Mononuclear cell (primary cell): ENCODE measurements around the gene RNF213. TPM values are rescaled to one million over a fixed set of nuclear protein-coding genes. Genes with fewer than 3 reads are reported as not detected.

ENCODE experiments used
- H3K27me3 ChIP-seq: 2 replicates; pipeline ENCODE4 v1.6.0; 2011; ENCODE audit warnings: low read length, control low read depth; ENCODE audit not compliant: insufficient read depth
- H3K4me1 ChIP-seq: 2 replicates; pipeline ENCODE4 v1.5.1; 2011; ENCODE audit warnings: mild to moderate bottlenecking, low read length, control low read depth; ENCODE audit not compliant: insufficient read depth
- H3K4me3 ChIP-seq: 2 replicates; pipeline ENCODE4 v1.5.1; 2011; ENCODE audit warnings: mild to moderate bottlenecking, low read length, moderate library complexity
- H3K9me3 ChIP-seq: 2 replicates; pipeline ENCODE4 v1.5.1; 2011; ENCODE audit warnings: low read depth, mild to moderate bottlenecking, control low read depth, low read length
- total RNA-seq: library from RNA; depleted of rRNA; stranded (reverse); fragments of >200 nt; gene quantifications from one replicate; pipeline ENCODE4 v1.2.3, GENCODE V29; 2012

Gene RNF213
- total RNA-seq, 1 donor: 234 TPM

- Histone ChIP-seq H3K9me3 (no peaks in the 10 kb centered on the region), H3K4me3 (no peak overlapping the region), H3K4me1 (no peaks in the 10 kb centered on the region), H3K27me3 (no peaks in the 10 kb centered on the region)
Observed at GRCh38 chr17:80371196-80371595, 110.5 kb downstream of the RNF213 start.

GRCh38 chr17:80372456-80372855 is 111.8 kb downstream of the RNF213 start:
- H3K27me3 ChIP-seq: no peaks in the 10 kb centered on the region
- H3K4me1 ChIP-seq: no peaks in the 10 kb centered on the region
- H3K4me3 ChIP-seq: no peak overlapping the region
- H3K9me3 ChIP-seq: no peaks in the 10 kb centered on the region

DNA sequence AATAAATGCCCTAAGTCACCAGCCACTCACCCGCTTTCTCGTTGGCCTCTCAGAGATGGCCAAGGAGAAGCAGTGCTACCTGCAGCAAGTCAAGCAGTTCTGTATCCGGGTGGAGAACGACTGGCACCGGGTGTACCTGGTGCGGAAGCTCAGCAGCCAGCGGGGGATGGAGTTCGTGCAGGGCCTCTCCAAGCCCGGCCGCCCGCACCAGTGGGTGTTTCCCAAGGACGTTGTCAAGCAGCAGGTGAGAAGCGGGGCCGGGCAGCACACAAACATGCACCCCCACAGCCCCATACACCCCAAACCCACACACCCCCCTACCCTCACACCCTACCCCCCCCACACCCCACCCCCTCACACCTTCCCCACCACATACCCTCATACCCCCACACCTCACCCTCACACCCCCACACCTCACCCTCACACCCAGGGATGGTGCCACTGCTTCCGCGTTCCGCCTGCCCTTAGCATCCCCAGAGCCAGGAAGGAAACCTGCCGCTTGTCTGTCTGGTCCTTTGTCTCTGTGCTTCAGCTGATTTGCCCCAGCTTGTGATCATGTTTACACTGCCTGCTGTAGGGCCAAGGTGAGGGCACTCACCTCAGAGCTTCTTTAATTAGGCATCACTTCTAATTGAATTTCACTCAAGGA is 112.4 kb downstream of the RNF213 start:
- Histone ChIP-seq H3K4me3 (no peak overlapping the region), H3K4me1 (no peaks in the 10 kb centered on the region), H3K9me3 (no peaks in the 10 kb centered on the region), H3K27me3 (no peaks in the 10 kb centered on the region)

DNA sequence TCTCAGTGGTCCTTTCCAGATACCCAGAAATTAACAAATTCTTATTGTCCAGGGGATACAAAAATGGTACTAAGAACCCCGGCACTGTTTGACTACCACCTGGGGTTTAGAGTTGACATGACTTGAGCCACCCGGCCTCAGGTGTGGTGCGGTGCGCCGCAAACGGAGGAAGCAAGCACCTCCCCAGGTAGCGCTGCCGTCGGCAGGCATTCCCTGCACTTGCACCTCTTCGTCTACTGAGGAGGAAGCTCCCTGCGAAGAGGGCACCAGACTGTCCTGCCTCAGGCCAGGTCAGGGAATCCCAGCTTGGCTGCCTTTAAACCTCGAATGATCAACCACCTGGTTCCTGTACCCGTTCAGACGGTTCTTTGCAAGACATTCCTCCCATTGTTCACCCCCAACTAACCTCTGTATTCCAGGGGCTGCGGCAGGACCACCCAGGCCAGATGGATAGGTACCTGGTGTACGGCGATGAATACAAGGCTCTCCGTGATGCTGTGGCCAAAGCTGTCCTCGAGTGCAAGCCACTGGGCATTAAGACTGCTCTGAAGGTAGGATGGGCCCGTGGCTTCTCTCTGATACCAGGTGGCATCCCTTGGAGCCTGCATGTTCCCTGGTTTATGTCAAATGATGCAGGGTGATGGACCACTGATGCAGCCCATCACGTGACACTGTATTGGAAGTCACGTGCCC is 113.5 kb downstream of the RNF213 start:
- Histone ChIP-seq H3K4me1 (no peaks in the 10 kb centered on the region), H3K27me3 (no peaks in the 10 kb centered on the region), H3K4me3 (no peak overlapping the region), H3K9me3 (no peaks in the 10 kb centered on the region)

- Histone ChIP-seq H3K9me3 (no peaks in the 10 kb centered on the region), H3K4me3 (no peak overlapping the region), H3K27me3 (no peaks in the 10 kb centered on the region), H3K4me1 (no peaks in the 10 kb centered on the region)
Observed at GRCh38 chr17:80374732-80375585, 114.3 kb downstream of the RNF213 start.

GRCh38 chr17:80376531-80376930 is 115.9 kb downstream of the RNF213 start:
- Histone ChIP-seq H3K4me3 (no peak overlapping the region), H3K9me3 (no peaks in the 10 kb centered on the region), H3K4me1 (no peaks in the 10 kb centered on the region), H3K27me3 (no peaks in the 10 kb centered on the region)

DNA sequence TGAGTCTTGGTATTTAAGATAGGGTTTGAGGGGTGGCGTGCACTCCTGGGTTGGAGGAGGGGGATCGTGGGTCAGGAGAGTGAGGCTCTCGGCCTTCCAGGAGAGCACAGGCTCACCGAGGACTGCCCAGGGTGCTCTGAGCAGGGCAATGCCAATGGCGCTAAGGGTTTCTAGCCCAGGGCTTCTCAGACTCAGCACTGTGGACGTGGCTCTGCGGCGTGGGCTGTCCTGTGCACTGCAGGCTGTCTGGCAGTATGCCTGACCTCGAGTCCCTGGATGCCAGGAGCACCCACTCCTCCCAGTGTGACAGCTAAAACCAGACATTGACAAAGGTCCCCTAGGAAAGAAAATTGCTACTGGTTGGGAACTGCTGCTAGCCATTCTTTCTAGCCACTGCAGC is 117.1 kb downstream of the RNF213 start:
- no peak overlapping the region for H3K4me3 ChIP-seq
- no peaks in the 10 kb centered on the region for H3K9me3 ChIP-seq
- no peaks in the 10 kb centered on the region for H3K4me1 ChIP-seq
- no peaks in the 10 kb centered on the region for H3K27me3 ChIP-seq

- H3K4me1 ChIP-seq: no peaks in the 10 kb centered on the region
- no peaks in the 10 kb centered on the region for H3K27me3 ChIP-seq
- H3K9me3 ChIP-seq: no peaks in the 10 kb centered on the region
- H3K4me3 ChIP-seq: no peak overlapping the region
Observed at GRCh38 chr17:80379348-80379747, 118.7 kb downstream of the RNF213 start.

DNA sequence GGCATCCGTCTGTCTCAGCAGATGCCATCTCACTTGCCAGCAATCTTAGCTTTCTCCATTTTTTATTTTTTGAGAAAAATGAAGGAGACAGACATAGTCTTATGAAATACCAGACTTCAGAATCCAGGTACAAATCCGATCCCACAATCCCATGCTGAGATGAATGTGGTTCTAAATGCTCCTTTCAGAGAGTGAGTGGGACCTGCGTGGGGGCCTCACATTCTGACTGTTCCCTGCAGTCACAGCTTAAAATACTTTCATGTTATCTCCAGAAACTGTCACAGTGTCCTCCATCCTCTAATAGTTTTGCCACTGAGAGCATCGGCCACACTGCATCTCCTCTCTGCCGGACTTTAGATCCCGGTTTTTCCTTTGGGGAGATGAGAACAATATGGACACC is 119.4 kb downstream of the RNF213 start:
- Histone ChIP-seq H3K4me3 (no peak overlapping the region), H3K9me3 (no peaks in the 10 kb centered on the region), H3K4me1 (no peaks in the 10 kb centered on the region), H3K27me3 (no peaks in the 10 kb centered on the region)

DNA sequence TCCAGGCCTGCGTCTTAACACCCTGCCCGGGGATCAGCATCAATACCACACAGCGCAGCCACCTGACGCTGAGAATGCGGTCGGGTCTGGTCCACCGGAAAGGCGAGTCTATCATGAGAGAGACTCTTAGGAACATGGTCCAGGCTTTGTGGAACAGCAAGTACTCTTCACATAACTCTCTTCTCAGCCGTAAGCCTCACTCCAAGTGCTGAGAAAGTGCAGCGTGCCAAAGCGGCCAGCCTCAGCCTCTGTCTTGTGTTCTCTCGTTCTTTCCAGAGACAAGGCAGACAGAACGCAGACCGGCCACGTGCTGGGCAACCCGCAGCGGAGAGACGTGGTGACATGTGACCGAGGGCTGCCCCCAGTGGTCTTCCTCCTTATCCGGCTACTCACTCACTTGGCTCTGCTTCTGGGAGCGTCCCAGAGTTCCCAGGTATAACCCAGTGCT is 119.9 kb downstream of the RNF213 start:
- no peaks in the 10 kb centered on the region for H3K27me3 ChIP-seq
- H3K9me3 ChIP-seq: no peaks in the 10 kb centered on the region
- H3K4me3 ChIP-seq: no peak overlapping the region
- no peaks in the 10 kb centered on the region for H3K4me1 ChIP-seq

DNA sequence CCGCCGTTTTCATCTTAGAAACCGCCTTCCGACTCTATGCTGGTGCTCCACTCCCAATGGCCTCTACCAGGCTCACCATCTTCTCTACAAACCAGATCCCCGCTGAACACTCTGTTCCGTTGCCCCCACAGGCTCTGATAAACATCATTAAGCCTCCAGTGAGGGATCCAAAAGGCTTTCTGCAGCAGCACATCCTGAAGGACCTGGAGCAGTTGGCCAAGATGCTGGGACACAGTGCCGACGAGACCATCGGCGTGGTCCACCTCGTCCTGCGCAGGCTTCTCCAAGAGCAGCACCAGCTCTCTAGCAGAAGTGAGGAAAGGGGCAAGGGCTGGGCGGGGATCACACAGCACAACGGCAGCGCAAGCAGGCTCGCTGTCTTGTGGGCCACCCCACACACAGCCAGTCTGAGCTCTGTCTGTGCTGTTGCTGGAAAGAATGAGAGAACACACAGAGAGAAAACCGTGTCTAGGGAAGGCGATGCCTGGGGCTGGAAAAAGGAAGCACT is 120.8 kb downstream of the RNF213 start:
- Histone ChIP-seq H3K4me1 (no peaks in the 10 kb centered on the region), H3K9me3 (no peaks in the 10 kb centered on the region), H3K4me3 (no peak overlapping the region), H3K27me3 (no peaks in the 10 kb centered on the region)

GRCh38 chr17:80382446-80382845 is 121.8 kb downstream of the RNF213 start:
- Histone ChIP-seq H3K4me1 (no peaks in the 10 kb centered on the region), H3K27me3 (no peaks in the 10 kb centered on the region), H3K9me3 (no peaks in the 10 kb centered on the region), H3K4me3 (no peak overlapping the region)

- Histone ChIP-seq H3K9me3 (no peaks in the 10 kb centered on the region), H3K4me3 (no peak overlapping the region), H3K27me3 (no peaks in the 10 kb centered on the region), H3K4me1 (no peaks in the 10 kb centered on the region)
Observed at GRCh38 chr17:80382956-80383355, 122.3 kb downstream of the RNF213 start.

DNA sequence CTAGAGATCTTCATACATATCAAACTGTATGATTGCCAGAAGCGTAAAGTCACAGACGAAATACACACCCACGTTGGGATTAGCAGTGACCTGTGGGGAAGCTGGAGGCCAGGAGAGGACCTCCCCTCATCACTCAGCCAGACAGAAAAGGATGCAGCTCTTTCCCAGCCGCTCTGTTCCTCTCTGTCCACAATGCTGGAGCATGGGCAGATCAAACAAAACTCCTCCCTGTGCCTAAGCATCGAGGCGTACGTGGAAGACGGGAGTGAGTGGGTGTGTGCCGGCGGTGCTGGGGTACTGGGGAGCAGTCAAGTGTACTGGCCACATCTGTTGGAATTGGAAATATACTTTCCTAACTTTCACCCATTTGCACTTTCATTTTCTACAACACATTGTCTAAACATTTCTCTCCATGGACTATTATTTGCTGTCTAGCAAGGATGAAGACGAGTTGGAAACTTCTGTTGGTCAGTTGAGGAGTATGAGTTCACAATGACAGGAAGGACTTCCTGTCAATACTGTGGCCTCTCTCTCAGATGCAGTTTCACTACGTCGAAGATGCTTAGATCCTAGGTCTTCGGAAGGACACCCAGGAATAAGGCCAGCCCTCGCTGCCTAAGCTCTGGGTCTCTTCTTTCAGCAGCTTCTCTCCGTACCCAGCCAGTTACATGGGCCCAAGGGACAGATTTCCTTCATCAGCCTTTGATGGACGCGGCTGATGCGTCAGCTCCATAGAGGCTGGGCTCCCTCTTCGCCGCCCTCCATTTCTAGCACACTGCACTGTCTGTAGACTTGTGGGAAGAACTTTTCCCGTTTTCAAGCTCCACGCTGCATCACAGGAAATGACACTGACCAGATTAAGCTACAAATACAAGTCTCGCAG is 123.7 kb downstream of the RNF213 start:
- H3K27me3 ChIP-seq: no peaks in the 10 kb centered on the region
- no peak overlapping the region for H3K4me3 ChIP-seq
- H3K9me3 ChIP-seq: no peaks in the 10 kb centered on the region
- H3K4me1 ChIP-seq: no peaks in the 10 kb centered on the region
